Stimulated activated CD4-positive, alpha-beta T cell treated with anti-CD3 and anti-CD28 coated beads, Interleukin-15, amount 100 ng/mL, for 48 hours (primary cell): ENCODE measurements around the gene MTHFR.

ENCODE experiments used
- DNase-seq, 2 donors: peaks; one replicate each; pipeline ENCODE4 v3.0.0-alpha.2; 2020; ENCODE audit warnings: low read depth in 2 of 2

MTHFR gene

DNA sequence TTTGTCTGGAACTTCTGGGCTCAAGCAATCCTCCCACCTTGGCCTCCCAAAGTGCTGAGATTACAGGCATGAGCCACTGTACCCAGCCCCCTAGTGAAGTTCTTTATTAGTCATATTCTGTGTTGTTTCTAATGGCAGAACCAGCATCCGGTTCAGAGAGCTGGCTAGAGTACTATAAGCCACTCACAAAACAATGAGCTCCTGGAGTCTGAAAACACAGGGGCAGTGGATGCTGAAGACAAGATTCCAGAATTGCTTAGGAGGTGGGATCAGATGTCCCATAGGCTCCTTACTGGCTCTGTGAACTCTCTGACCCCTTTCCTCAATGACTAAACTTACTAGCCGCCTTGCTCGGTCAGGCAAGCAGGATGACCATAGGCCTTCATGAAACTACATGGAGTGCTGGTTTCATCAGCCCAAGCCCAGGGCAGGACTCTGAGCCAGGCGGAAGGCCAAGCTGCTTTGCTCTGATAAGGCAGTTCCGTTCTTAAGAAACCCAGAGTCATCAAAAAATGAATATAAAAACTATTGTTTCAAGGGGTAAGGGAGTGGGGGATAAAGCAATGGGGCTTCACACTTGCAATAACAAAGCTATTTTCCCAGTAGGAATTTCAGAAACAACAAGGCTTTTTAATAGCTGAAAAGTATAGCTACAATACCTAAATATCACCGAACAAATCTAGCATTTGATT, 8.1 kb downstream of the MTHFR start:
- DNase-seq, result no peak

DNA sequence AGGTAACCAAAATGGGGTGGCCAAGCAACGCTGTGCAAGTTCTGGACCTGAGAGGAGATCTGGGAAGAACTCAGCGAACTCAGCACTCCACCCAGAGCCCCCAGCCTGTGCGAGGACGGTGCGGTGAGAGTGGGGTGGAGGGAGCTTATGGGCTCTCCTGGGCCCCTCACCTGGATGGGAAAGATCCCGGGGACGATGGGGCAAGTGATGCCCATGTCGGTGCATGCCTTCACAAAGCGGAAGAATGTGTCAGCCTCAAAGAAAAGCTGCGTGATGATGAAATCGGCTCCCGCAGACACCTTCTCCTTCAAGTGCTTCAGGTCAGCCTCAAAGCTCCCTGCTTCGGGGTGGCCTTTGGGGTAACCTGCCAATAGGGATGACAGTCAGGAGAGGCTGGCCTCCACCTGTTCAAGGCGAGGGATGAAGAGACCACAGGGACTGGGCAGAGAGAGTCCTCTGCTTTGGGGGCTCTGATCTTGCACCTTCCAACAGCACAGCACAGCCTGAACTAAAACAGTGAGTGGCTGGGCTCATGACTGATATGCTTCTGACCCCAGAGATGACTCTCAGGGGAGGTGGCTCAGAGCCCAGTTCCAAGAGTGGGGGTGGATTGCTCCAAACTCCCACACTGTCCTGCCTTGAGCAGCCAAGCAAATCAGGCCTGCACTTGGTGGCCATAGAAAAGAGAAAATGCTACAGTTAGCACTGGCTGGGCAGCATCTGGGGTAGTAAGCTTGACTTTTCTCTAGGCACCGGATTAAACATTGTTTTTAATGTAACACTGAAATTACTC, 9.5 kb downstream of the MTHFR start:
- DNase-seq, result no peak

DNA sequence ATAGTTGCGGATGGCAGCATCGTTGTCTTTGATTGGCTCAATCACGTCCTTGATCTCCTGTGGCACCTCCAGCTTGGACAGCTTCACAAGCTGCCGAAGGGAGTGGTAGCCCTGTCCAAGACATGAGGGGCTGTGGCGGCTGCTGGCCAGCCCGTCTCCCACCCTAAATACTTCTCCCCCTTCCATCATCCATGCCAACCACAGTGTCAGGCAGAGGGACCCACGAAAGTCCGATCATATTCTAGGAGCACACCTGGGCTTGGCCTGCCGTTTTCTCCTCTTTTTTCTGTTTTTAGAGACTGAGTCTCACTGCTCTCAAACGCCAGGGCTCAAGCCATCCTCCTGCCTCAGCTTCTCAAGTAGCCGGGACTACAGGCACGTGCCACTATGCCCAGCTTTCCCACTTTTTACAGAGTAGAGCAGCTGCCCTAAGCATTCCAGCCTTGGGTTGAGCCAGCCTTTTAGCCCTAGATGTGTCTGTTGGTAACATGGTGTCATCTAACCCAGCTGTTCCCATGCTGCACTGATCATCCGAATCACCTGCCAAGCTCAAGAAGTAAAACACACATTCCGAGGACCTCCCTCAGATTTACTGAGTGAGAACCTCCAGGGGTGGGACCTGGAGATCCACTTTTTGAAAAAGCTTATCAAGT, 10.4 kb downstream of the MTHFR start:
- no peak for DNase-seq

DNA sequence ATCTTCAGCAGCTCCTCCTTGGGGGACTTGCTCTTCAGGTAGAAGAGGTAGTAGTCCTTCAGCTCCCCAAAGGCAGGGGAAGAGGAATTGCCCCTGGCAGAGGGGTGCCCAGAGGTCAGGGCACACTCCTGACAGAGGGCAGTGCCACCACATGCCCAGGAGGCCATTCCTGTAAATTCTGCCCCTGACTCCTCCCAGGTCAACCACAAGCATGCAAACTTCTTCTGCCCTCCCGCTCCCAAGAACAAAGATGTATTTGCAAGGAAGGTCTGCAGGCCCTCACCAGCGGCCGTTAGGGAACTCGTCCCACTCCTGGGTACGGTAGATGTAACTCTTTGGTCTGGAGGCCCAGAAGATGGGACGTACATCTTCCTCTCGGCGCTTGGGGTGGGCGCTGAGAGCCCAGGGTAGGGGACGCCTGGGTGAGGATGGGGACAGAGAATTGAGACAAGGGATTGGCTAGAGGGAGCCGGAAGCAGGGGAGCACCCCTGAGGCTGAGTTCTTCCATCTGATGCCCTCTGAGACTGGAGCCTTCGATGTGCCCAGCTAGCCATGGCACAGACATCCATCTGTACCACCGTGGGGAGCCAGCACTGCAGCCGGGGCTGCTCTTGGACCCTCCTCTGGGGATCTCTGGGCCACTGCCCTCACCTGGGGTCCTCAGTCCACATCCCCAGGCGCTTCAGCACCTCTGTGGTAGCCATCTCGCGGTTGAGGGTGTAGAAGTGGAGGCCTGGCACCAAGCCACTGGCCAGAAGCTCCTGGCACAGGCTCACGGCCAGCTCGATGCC, 11.1 kb downstream of the MTHFR start:
- no peak for DNase-seq

DNA sequence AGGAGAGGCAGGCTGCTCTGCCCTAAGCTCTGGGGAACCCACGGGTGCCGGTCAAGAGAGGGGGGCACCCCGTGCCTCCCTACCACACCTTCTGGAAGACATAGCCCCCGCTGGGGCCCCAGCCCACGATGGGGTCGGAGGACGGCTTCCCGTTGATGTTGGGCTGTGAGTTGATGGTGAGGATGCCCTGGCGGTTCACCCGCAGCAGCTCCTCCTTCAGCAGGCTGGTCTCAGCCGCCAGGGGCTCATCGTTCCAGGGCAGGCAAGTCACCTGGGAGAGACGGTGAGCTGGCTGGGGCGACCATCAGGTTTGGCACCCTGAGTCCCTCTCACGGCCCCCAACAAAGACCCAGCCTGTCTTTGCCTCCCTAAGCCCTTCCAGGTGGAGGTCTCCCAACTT, 11.9 kb downstream of the MTHFR start:
- no peak for DNase-seq

DNA sequence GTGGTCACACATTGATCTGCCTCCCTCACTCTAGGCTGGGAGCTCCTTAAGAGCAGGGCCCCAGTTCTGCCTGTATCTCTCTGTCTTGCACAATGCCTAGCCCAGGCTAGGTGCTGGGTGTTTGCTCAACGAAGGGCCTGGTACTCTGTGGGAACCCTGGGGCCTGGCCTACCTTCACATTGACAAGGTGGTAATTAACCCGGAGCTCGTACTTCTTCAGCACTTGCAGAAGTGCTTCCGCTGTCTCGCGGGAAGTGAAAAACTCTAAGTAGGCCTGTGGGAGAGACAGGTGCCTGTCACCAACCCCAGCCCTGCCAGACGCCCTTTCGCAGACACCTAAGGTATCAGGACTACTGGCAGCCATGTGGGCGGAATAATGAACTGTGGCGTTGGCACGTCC, 13.7 kb downstream of the MTHFR start:
- no peak for DNase-seq

DNA sequence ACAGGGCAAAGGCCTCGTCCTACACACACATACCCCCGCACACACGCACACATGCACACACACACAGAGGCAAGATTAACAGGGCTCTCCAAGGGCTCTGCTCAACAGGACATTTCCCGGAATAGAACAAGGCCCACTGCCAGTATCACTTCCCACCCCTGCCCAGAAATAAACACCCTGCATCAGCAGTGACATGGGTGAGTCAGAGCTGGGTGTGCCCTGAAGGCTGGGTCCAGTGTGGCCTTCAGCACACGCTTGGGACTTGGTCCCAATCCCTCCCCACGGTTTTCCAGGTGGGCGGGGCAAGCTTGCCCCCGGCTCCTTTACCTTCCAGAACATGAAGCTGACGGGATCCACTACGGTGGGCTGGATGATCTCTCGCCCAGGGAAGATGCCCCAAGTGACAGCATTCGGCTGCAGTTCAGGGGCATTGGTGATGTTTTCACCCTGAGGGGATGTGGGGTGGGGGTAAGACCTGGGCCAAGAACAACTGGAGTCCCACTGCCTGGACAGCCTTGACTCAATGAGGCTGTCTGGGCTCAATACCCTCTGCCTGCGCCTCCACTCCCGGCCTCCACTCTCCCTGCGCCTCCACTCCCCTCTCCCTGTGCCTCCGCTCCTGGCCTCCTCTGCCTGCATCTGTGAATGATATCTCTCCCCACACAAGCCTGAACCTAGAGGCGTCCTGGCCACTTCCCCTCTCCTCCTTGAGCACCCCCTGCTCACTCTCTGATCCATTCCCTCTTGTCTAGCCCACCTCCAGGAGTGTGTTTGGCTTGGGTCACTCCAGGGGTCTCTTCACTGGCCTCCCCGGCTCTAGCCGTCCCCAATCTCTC, 14.7 kb downstream of the MTHFR start:
- DNase-seq, result no peak

DNA sequence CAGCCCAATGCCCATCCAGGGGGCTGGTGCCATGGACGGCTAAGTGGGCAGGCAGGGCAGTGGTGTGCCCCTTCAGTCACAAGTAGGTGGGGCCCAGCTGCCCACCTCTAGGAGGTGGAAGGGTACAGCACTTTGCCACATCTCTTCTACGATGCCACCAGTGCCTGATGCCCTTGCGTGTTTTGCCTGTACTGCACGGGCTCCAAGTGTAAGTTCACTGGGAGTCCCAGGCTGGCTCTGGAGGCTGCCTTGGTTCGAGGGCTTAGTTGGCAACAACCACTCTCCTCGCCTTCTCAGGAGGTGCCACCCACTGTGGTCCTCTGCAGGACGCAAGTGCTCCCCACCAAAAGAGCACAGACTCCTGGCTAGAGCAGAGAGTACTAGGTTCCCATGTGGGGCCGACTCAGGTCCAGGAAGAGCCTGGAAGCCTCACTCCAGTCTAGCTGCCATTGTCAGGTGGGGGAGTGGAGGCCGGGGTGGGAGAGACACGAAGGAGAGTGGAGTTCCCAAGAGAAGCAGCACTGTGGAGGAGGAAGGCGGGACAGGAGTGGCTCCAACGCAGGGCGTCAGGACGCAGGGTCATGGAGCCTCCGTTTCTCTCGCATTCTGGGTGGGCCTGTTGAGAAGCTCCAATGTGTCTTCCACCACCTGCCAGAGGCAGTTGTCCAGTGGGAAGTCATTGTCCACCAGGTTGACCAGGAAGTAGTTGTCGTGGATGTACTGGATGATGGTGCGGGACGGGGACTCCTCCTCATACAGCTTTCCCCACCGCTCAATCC, 15.5 kb downstream of the MTHFR start:
- no peak for DNase-seq

DNA sequence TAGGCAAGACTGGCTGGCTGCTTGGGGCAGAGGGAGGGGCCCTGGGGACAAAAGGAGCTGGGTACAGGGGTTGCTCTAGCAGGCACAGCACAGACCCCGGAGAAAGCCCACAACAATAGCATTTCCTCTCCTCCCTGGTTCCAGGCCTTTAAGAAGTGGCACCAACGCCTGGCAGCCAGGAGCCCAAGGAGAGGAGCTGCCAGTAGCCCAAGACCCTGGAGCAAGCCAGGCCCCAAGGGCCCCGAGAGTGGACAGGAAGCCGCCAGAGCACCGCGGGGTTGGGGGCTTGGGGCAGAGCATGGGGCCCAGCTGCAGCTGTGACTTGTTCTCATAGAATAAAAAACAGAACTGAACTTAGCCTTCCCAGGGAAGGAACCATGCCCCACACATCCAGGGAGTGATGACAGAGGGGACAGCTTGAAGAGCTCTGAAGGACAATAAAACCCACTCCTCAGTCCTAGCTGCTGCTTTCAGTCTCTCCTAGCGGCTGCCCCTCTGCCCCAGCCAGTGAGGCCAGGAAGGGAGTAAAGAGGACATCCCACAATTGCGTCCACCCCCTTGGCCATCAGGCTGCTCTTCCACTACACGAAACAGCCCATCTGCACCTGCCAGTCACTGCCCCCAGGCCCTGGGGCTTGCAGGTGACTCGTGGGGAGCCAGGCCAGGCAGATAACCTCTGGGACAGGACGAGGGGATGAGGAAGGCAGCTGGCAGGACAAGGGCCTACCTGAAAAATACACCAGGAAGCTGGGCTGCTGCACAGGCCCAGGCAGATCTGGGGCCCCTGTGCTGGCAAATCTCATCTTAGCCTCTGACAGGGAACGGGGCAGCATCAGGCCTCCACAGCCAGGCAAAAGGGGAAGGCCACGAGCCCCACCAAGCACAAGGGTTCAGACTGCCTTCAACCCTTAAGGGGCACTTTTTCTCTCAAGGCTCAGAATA, 16.4 kb downstream of the MTHFR start:
- DNase-seq, result no peak

DNA sequence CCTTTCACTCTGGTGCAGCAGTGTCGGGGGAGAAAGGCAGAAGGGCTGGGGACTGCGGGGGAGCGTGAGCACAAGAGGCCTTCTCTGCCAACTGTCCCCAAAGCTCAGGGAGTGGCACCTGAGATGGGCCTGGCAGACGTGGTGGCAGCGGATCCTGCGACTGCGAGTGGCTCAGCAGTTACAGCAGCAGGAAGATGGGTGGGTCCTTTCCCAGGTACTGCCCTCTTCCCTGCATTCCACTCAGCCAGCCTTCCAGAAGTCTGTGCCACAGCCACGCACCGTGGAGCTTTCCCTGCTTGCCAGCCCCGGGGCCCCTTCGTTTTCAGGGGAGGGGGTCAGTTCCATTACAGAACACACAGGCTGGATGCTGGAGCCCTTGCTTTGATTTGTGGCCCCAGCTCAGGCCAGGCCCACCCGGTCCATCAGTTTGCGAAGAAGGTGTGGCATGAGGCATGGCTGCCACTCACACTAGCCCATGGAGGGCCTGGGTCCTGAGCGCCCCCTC, 17.2 kb downstream of the MTHFR start:
- no peak for DNase-seq

DNA sequence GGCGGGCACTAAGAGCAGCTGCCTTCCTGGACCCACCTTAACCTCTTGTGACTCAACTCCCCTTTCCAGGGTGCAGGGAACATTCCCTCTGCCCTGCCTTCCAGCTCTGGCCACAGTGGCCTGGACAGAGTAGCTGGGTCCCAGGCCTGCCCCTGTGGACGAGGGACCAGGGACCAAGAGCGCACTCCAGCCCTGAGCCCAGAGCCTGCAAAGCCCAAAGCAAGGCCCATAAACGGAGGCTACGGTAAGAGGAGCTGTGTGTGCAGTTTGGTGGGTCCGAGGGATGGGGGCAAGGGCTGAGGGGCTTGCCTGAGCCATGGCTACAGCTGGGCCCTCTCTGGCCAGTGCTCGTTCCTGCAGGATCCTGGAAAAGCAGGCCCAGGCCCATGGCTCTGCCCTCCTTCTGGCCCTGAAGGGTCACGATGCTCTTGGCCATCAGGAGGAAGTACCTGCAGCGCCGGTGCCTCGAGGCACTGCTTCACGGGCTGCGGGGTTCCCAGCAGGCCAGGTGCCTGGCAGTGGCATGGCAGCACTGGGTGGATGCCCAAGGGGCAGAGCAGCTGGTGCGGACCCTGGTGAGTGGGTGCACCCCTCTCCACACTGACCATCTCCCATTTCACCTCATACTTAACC, 17.8 kb downstream of the MTHFR start:
- DNase-seq, result no peak

DNA sequence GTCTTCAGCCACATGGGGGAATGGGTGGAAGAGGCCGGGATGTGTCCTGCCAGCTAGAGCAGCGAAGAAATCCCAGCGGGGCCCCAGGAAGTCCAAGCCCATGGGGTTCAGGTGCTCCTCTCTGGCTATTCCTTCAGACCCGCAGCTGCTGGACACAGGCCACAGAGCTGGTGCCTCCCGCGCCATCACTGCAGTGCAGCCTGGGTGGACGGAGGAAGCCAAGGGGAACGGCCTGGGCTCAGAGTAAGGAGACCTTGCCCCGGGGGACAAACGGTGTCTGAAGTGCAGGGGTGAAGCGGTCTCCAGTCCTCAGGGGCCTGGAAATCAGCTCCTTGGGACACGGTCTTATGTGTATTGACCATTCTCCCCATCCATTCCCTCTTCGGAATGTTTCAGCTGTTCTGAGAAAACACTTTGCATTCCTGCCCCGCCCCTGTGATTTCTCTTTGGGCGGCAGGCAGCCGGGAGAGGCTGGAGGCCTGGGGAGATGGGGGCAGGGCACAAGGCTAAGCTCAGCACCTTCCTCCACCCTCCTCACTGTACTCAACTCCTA, 18.4 kb downstream of the MTHFR start:
- no peak for DNase-seq

DNA sequence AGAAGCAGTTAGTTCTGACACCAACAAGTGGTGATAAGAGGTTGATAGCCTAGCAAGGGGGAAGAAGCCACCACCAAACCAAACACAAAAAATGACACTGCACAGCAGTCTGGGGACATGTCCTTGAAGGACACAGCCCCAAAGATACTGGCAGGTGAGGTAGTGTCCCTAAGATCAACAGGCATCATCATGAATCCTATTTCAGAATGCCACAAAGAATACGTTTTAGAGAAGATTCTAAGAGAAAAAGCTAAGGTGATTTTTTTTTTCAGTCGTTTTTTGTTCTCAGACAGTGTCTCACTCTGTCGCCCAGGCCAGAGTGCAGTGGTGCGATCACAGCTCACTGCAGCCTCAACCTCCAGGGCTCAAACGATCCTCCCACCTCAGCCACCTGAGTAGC, 19.6 kb downstream of the MTHFR start:
- DNase-seq, result no peak

DNA sequence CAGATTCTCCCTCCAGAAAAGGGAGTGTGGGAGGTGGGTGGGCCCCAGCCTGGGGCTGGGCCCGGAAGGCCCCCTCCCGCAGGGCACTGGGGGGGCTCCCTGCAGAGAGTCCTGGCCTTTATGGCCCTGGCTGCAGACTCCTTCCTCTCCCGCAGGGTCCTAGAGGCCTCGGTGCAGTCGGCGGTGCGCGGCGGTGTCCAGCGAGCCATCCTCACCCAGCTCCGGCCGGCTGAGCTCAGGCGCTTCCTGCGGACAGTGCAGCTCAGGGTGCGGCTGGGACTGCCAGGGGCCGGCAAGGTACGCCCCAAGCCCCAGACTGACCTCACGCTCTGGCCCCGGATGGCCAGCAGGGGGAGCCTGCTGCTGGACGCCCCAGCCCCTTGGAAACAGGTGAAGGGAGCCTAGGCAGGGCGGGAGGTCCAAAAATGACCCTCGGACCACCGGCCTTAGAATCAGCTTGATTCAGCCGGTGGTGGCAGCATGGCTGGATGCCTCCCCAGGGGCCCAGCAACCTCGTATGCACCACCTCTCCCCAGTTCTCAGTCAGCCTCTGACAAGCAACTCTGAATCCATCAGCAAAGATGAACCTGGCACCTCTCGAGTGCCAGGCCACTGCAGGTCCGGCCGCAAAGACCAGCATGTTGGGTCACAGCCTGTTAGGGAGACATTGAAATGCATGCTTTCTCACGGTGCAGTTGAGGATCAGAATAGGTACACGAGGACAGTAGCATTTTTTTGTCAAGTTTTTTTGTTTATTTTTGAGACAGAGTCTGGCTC, 20.6 kb downstream of the MTHFR start:
- peak in 1 of 2 donors; percentile 30 for DNase-seq

DNA sequence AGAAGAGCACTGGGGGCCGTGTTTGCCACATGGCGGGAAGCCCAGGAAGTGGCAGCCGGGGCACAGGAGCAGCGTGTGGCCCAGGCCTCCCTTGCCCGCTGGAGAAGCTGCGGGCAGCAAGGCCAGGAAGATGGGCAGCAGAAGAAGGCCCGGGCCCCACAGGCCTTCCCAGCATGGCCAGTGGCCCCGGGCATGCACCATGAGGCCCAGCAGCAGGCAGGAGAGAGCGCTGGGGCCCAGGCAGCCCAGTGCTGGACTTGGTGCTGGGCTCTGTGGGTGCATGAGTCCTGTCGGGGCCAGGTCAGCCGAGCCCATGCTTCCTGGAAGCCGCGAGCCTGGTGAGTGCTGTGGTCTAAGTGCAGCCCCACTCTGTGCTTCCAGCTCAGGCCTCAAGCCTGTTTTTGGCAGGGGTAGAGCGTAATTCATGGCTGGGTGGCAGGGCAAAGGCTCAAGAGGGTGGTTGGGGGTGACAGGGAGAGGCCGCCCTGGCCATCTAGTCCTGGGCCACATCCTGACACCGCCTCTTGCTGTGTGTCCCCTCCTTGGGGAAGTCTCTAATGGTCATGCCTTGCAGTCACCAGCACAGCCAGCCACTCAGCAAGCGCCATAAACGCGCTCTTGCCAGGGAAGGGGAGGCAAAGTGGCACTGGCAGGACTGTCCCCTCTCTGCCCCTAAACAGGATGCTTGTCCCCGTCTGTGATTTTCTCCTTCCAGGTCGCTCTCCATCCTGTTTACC, 21.3 kb downstream of the MTHFR start:
- no peak for DNase-seq

DNA sequence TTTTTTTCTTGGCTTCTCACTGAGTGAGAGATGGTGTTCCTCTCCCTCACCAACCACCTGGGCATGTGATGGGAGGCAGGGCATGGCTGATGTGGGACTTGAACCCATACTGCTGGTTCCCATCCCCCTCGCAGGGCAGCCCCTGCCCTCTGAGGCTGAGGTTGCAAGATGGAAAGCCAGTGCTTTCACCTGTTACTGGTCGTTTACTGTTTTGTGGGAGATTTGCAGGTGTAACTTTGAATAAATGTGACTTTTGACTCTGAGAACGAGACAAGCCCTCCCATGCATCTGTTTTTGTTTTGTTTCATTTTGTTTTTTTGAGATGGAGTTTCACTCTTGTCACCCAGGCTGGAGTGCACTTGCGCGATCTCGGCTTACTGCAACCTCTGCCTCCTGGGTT, 22.2 kb downstream of the MTHFR start:
- DNase-seq, result no peak
